Hepatocyte (in vitro differentiated cells): Measurements from ENCODE around the gene SLC43A1. TPM values are rescaled to one million over a fixed set of nuclear protein-coding genes. Genes with fewer than 3 reads are reported as not detected.

Source experiments
- DNase-seq: peaks from one replicate; pipeline ENCODE4 v3.0.0-alpha.2; 2016; ENCODE audit warnings: low spot score
- H2AFZ ChIP-seq: fragments of 200-600 bp; sonication (generic); 2 replicates; pipeline ENCODE4 v1.6.0; 2016; ENCODE audit warnings: antibody characterized with exemption, mild to moderate bottlenecking
- H3K27ac ChIP-seq: fragments of 200-600 bp; sonication (generic); 2 replicates; pipeline ENCODE4 v1.5.1; 2016; ENCODE audit warnings: mild to moderate bottlenecking
- H3K27me3 ChIP-seq: fragments of 200-600 bp; sonication (generic); 2 replicates; pipeline ENCODE4 v1.6.1; 2016
- H3K36me3 ChIP-seq: fragments of 200-600 bp; sonication (generic); replicated peaks from 2 replicates; pipeline ENCODE4 v1.5.1; 2016; ENCODE audit warnings: low read depth; ENCODE audit not compliant: insufficient read depth
- H3K4me1 ChIP-seq: fragments of 200-600 bp; sonication (generic); 2 replicates; pipeline ENCODE4 v1.5.1; 2016; ENCODE audit warnings: mild to moderate bottlenecking, moderate library complexity; ENCODE audit not compliant: insufficient read depth
- H3K4me2 ChIP-seq: fragments of 200-600 bp; sonication (generic); 2 replicates; pipeline ENCODE4 v1.6.0; 2016
- H3K4me3 ChIP-seq: fragments of 200-600 bp; sonication (generic); 2 replicates; pipeline ENCODE4 v1.5.1; 2016; ENCODE audit warnings: mild to moderate bottlenecking
- H3K79me2 ChIP-seq: fragments of 200-600 bp; sonication (generic); 2 replicates; pipeline ENCODE4 v1.6.0; 2017; ENCODE audit warnings: mild to moderate bottlenecking
- H3K9me2 ChIP-seq: fragments of 200-600 bp; sonication (generic); replicated peaks from 2 replicates; pipeline ENCODE4 v1.6.0; 2017; ENCODE audit warnings: mild to moderate bottlenecking; ENCODE audit not compliant: insufficient read depth
- H3K9me3 ChIP-seq: fragments of 200-600 bp; sonication (generic); 2 replicates; pipeline ENCODE4 v1.5.1; 2016; ENCODE audit warnings: low read depth, mild to moderate bottlenecking
- H4K20me1 ChIP-seq: fragments of 200-600 bp; sonication (generic); 2 replicates; pipeline ENCODE4 v1.6.0; 2016; ENCODE audit warnings: mild to moderate bottlenecking; ENCODE audit not compliant: insufficient read depth, poor library complexity, severe bottlenecking
- CTCF ChIP-seq: fragments of 200-600 bp; sonication (generic); IDR thresholded peaks from 2 replicates; pipeline ENCODE4 v1.5.1; 2016; ENCODE audit warnings: antibody characterized with exemption, mild to moderate bottlenecking; ENCODE audit not compliant: poor library complexity
- EZH2 ChIP-seq: fragments of 200-600 bp; sonication (generic); IDR thresholded peaks from 2 replicates; pipeline ENCODE4 v1.6.1; 2016; ENCODE audit warnings: antibody characterized with exemption, mild to moderate bottlenecking, borderline replicate concordance
- EZH2phosphoT487 ChIP-seq: fragments of 200-600 bp; sonication (generic); IDR thresholded peaks from one replicate; pipeline ENCODE4 v1.6.1; 2018; ENCODE audit warnings: antibody characterized with exemption, mild to moderate bottlenecking, low read depth, moderate library complexity; ENCODE audit not compliant: unreplicated experiment, severe bottlenecking
- WGBS: methylation state at CpG from one replicate; pipeline ENCODE4 v1.1.6; 2016; ENCODE audit warnings: low lambda C conversion rate; ENCODE audit errors: missing lambda C conversion rate; 5-methylcytosine and 5-hydroxymethylcytosine counted together
- polyA plus RNA-seq: library from polyadenylated mRNA; unstranded; fragments of >200 nt; fragmentation: Nextera tagmentation; extraction: Ambion mirVana; gene quantifications from 2 replicates; pipeline ENCODE4 v1.2.1, GENCODE V29; 2016
- total RNA-seq: library from RNA; depleted of rRNA; stranded (reverse); fragments of >200 nt; gene quantifications from 2 replicates; pipeline ENCODE4 v1.2.3, GENCODE V29; 2014

SLC43A1 gene
- total and polyA plus RNA-seq, 2 experiments from 2014 or later = 39.5 to 40.4 TPM

GRCh38 chr11:57500926-57501325 is 14.6 kb downstream of the SLC43A1 start:
- H3K9me2 ChIP-seq = no peaks in the 10 kb centered on the region
- H3K36me3 ChIP-seq = no peaks in the 10 kb centered on the region
- WGBS = 91% methylated on average over 14 of the region's 15 CpGs
- no peaks in the 10 kb centered on the region for H3K27me3 ChIP-seq
- peaks cover 31% of the 10 kb centered on the region for H3K4me1 ChIP-seq
- no peak overlapping the region for H3K4me3 ChIP-seq
- H2AFZ ChIP-seq = no peak overlapping the region
- no peaks in the 10 kb centered on the region for H4K20me1 ChIP-seq
- no peaks in the 10 kb centered on the region for H3K9me3 ChIP-seq
- DNase-seq = no peak
- TF ChIP-seq EZH2 (no peak), CTCF (no peak), EZH2phosphoT487 (no peak)
- H3K4me2 ChIP-seq = no peak overlapping the region
- no peaks in the 10 kb centered on the region for H3K79me2 ChIP-seq
- no peak overlapping the region for H3K27ac ChIP-seq

GRCh38 chr11:57500515-57500914 is 15.0 kb downstream of the SLC43A1 start:
- Histone ChIP-seq H3K79me2 (no peaks in the 10 kb centered on the region), H4K20me1 (no peaks in the 10 kb centered on the region), H3K4me2 (no peak overlapping the region), H3K27ac (no peak overlapping the region), H3K4me3 (no peak overlapping the region), H3K36me3 (no peaks in the 10 kb centered on the region), H3K9me3 (no peaks in the 10 kb centered on the region), H3K9me2 (no peaks in the 10 kb centered on the region), H2AFZ (no peak overlapping the region), H3K4me1 (peaks cover 31% of the 10 kb centered on the region), H3K27me3 (no peaks in the 10 kb centered on the region)
- TF ChIP-seq EZH2 = no peak
- TF ChIP-seq EZH2phosphoT487 = no peak
- TF ChIP-seq CTCF = no peak
- WGBS = 89% methylated on average over 8 of the region's 8 CpGs
- no peak for DNase-seq

GRCh38 chr11:57499983-57500461 is 15.5 kb downstream of the SLC43A1 start:
- Histone ChIP-seq H3K4me2 (peak overlapping the region; percentile 68), H3K4me3 (no peak overlapping the region), H3K27ac (peak overlapping the region; percentile 42), H3K36me3 (no peaks in the 10 kb centered on the region), H3K27me3 (no peaks in the 10 kb centered on the region), H3K79me2 (no peaks in the 10 kb centered on the region), H4K20me1 (no peaks in the 10 kb centered on the region), H3K9me2 (no peaks in the 10 kb centered on the region), H3K9me3 (no peaks in the 10 kb centered on the region), H3K4me1 (peaks cover 31% of the 10 kb centered on the region), H2AFZ (peak overlapping the region; percentile 47)
- no peak for TF ChIP-seq CTCF
- no peak for TF ChIP-seq EZH2
- TF ChIP-seq EZH2phosphoT487 = no peak
- DNase-seq = no peak
- WGBS = 37% methylated on average over 12 of the region's 12 CpGs
